HEK293 (cell line): ENCODE measurements around the gene ABCE1.

Source experiments
- HOXC10 ChIP-seq: sonication (generic); formaldehyde crosslinking; IDR thresholded peaks from 2 replicates; pipeline ENCODE4 v1.8.1; 2023; ENCODE audit warnings: mild to moderate bottlenecking, missing genetic modification reagents
- MYNN ChIP-seq: fragments of 450-650 bp; formaldehyde crosslinking; IDR thresholded peaks from 2 replicates; pipeline ENCODE4 v1.5.1; 2016; ENCODE audit warnings: missing biosample characterization, missing genetic modification characterization, borderline replicate concordance
- PRDM4 ChIP-seq: fragments of 450-650 bp; formaldehyde crosslinking; IDR thresholded peaks from 2 replicates; pipeline ENCODE4 v1.5.1; 2017; ENCODE audit warnings: missing biosample characterization, missing genetic modification characterization
- TSHZ1 ChIP-seq: fragments of 450-650 bp; formaldehyde crosslinking; IDR thresholded peaks from 2 replicates; pipeline ENCODE4 v1.5.1; 2016; ENCODE audit warnings: missing biosample characterization, missing genetic modification characterization, borderline replicate concordance
- ZNF23 ChIP-seq: fragments of 450-650 bp; formaldehyde crosslinking; IDR thresholded peaks from 2 replicates; pipeline ENCODE4 v1.5.1; 2016; ENCODE audit warnings: missing biosample characterization, missing genetic modification characterization, borderline replicate concordance
- ZNF274 ChIP-seq, 2 experiments: fragments of 200-500 bp in 1 of 2; fragments of 450-650 bp in 1 of 2; sonication (Bioruptor generic) in 1 of 2; formaldehyde crosslinking in 1 of 2; IDR thresholded peaks; 2 replicates each; pipeline versions ENCODE4 v1.5.1 to v1.6.1; 2014 to 2016; ENCODE audit warnings: borderline replicate concordance in 1 of 2, inconsistent platforms in 1 of 2, low read length in 1 of 2, missing biosample characterization in 1 of 2, missing genetic modification characterization in 1 of 2
- ZNF423 ChIP-seq: fragments of 450-650 bp; formaldehyde crosslinking; IDR thresholded peaks from 2 replicates; pipeline ENCODE4 v1.5.1; 2016; ENCODE audit warnings: missing biosample characterization, missing genetic modification characterization
- ZNF571 ChIP-seq: fragments of 450-650 bp; formaldehyde crosslinking; IDR thresholded peaks from 2 replicates; pipeline ENCODE4 v1.5.0; 2017; ENCODE audit warnings: missing biosample characterization, missing genetic modification characterization
- TF ChIP-seq, protein P1 (sequence below): fragments of 450-650 bp; formaldehyde crosslinking; IDR thresholded peaks from 2 replicates; pipeline ENCODE4 v1.5.1; 2016; ENCODE audit warnings: missing biosample characterization, missing genetic modification characterization
- TF ChIP-seq, protein P2 (sequence below): fragments of 450-650 bp; formaldehyde crosslinking; IDR thresholded peaks from 2 replicates; pipeline ENCODE4 v1.5.1; 2016; ENCODE audit warnings: missing biosample characterization, missing genetic modification characterization

DNA sequence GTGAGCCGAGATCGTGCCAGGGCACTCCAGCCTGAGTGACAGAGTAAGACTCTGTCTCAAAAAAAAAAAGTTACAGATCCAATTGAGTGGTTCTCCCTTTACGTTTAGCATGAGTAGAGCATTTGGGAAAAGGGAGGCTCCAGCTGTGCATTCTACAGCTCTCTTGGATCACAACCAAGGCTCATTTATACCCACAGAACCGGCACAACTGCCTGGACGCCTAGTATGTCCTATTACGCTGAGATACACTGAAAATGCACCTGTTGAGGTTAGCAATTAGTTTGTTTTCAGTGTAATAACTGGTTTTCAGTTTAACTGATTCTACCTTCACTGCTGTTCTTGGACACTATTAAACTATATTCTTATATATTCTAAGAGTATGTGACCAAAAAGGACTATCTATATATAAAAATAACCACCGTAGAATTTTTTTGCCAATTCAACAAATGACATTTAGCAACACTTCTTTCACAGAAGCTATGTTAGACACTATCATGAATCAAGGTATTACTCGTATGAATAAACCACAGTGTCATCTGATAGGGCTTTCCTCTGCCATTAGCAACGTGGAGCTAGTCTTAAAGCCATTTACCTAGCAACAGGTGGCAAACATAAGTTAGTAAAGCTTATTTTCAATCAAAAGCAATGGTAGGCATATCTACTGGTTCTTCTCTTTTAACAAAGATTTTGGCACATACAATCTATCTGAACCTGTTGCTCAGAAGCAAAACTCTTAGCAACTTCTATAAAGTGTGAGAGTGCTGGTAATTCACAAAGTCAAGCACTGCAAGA lies 78.7 kb downstream of the ABCE1 start:
- no peak for TF ChIP-seq TSHZ1 (tag by site-specific recombination)
- no peak for TF ChIP-seq ZNF423 (tag by site-specific recombination)
- TF ChIP-seq ZNF23 (tag by site-specific recombination) = no peak
- no peak for TF ChIP-seq ZNF571 (tag by site-specific recombination)
- no peak for TF ChIP-seq PRDM4
- no peak for TF ChIP-seq ZNF274 (IDR thresholded peaks at IDR 0.05; ENCODE audit: low read length)
- TF ChIP-seq ZNF274 (tag by site-specific recombination; IDR thresholded peaks at IDR 0.05; ENCODE audit: borderline replicate concordance) = no peak
- TF ChIP-seq, protein P1, sequence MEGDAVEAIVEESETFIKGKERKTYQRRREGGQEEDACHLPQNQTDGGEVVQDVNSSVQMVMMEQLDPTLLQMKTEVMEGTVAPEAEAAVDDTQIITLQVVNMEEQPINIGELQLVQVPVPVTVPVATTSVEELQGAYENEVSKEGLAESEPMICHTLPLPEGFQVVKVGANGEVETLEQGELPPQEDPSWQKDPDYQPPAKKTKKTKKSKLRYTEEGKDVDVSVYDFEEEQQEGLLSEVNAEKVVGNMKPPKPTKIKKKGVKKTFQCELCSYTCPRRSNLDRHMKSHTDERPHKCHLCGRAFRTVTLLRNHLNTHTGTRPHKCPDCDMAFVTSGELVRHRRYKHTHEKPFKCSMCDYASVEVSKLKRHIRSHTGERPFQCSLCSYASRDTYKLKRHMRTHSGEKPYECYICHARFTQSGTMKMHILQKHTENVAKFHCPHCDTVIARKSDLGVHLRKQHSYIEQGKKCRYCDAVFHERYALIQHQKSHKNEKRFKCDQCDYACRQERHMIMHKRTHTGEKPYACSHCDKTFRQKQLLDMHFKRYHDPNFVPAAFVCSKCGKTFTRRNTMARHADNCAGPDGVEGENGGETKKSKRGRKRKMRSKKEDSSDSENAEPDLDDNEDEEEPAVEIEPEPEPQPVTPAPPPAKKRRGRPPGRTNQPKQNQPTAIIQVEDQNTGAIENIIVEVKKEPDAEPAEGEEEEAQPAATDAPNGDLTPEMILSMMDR (tag by site-specific recombination) = no peak
- no peak for TF ChIP-seq MYNN
- no peak for TF ChIP-seq HOXC10
- TF ChIP-seq, protein P2, sequence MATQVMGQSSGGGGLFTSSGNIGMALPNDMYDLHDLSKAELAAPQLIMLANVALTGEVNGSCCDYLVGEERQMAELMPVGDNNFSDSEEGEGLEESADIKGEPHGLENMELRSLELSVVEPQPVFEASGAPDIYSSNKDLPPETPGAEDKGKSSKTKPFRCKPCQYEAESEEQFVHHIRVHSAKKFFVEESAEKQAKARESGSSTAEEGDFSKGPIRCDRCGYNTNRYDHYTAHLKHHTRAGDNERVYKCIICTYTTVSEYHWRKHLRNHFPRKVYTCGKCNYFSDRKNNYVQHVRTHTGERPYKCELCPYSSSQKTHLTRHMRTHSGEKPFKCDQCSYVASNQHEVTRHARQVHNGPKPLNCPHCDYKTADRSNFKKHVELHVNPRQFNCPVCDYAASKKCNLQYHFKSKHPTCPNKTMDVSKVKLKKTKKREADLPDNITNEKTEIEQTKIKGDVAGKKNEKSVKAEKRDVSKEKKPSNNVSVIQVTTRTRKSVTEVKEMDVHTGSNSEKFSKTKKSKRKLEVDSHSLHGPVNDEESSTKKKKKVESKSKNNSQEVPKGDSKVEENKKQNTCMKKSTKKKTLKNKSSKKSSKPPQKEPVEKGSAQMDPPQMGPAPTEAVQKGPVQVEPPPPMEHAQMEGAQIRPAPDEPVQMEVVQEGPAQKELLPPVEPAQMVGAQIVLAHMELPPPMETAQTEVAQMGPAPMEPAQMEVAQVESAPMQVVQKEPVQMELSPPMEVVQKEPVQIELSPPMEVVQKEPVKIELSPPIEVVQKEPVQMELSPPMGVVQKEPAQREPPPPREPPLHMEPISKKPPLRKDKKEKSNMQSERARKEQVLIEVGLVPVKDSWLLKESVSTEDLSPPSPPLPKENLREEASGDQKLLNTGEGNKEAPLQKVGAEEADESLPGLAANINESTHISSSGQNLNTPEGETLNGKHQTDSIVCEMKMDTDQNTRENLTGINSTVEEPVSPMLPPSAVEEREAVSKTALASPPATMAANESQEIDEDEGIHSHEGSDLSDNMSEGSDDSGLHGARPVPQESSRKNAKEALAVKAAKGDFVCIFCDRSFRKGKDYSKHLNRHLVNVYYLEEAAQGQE (tag by site-specific recombination) = no peak
